Transverse colon (tissue), 4 donors: ENCODE data around the gene TMEM117. TPM values are rescaled to one million over a fixed set of nuclear protein-coding genes. Genes with fewer than 3 reads are reported as not detected.

ENCODE experiments used
- DNase-seq: peaks from one replicate; pipeline ENCODE4 v3.0.0-alpha.2; 2019
- H3K27ac ChIP-seq, 4 donors: fragments of 200-600 bp; sonication (generic); 2 replicates each; pipeline ENCODE4 v1.5.1; 2016 to 2018; ENCODE audit warnings: inconsistent platforms in 4 of 4
- H3K27me3 ChIP-seq: fragments of 200-600 bp; sonication (generic); 2 replicates; pipeline ENCODE4 v1.5.1; 2017; ENCODE audit warnings: inconsistent platforms
- H3K36me3 ChIP-seq, 4 donors: fragments of 200-600 bp; sonication (generic); 2 replicates each; pipeline ENCODE4 v1.5.1; 2017 to 2019; ENCODE audit warnings: inconsistent platforms in 4 of 4
- H3K4me1 ChIP-seq, 4 donors: fragments of 200-600 bp; sonication (generic); 2 replicates each; pipeline ENCODE4 v1.5.1; 2017 to 2020; ENCODE audit warnings: inconsistent platforms in 4 of 4
- H3K4me3 ChIP-seq, 4 donors: fragments of 200-600 bp; sonication (generic); 1 replicate in 1 of 4; 2 replicates in 3 of 4; pipeline versions ENCODE4 v1.5.1 to v1.6.1; 2017 to 2019; ENCODE audit warnings: inconsistent platforms in 4 of 4
- H3K9me3 ChIP-seq, 2 donors: fragments of 200-600 bp; sonication (generic); 2 replicates each; pipeline ENCODE4 v1.5.1; 2017 to 2019; ENCODE audit warnings: inconsistent platforms in 2 of 2
- CTCF ChIP-seq, 5 experiments: fragments of 200-600 bp in 3 of 5; fragments of 450-650 bp in 2 of 5; sonication (generic) in 3 of 5; IDR thresholded peaks; 1 replicate in 2 of 5; 2 replicates in 3 of 5; pipeline ENCODE4 v1.5.1; 2016 to 2017; ENCODE audit warnings: antibody characterized with exemption in 5 of 5, inconsistent platforms in 3 of 5, mild to moderate bottlenecking in 2 of 5, moderate library complexity in 1 of 5
- EP300 ChIP-seq: sonication (generic); formaldehyde crosslinking; IDR thresholded peaks from one replicate; pipeline ENCODE4 v1.6.1; 2017; ENCODE audit warnings: antibody characterized with exemption, low read depth
- POLR2A ChIP-seq: fragments of 450-650 bp; IDR thresholded peaks from one replicate; pipeline ENCODE4 v1.6.1; 2016; ENCODE audit warnings: antibody characterized with exemption, mild to moderate bottlenecking, moderate library complexity
- POLR2AphosphoS5 ChIP-seq, 3 donors: sonication (generic); formaldehyde crosslinking; IDR thresholded peaks; one replicate each; pipeline ENCODE4 v1.6.1; 2016; ENCODE audit warnings: antibody characterized with exemption in 3 of 3
- WGBS, 2 donors: methylation state at CpG; one replicate each; pipeline ENCODE4 v1.1.5; 2018; ENCODE audit warnings: low coverage in 1 of 2; 5-methylcytosine and 5-hydroxymethylcytosine counted together
- in situ Hi-C, 4 donors: fragments of 200-750 bp; cut with MboI; loops; one replicate each; pipeline versions ENCODE4 v1.15.0 to v1.15.1; 2017; ENCODE audit warnings: low sequenced_read_pairs in 3 of 4, low pct_ligation_motif_present in 1 of 4, low pct_unique_long_range_greater_than_20kb in 1 of 4
- intact Hi-C: fragments of 100-400 bp; cut with DNase I; formaldehyde crosslinking; loops from one replicate; pipeline ENCODE4 v1.15.1; 2023; ENCODE audit warnings: low total_unique reads
- total RNA-seq, 4 donors: library from RNA; depleted of rRNA; stranded (reverse); fragments of >200 nt; gene quantifications; one replicate each; pipeline ENCODE4 v1.1.0, GENCODE V29; 2016

Gene TMEM117
- total RNA-seq, 4 donors from 2014 or later: 0.40 to 92.8 (median 25.6) TPM

- intact Hi-C loops (loop anchor here (10.0 kb wide), 1 partner anchor 906 kb away; no protein-coding TSS in a partner anchor), in situ Hi-C loops (loop anchor here in 3 of 4 donors (10.0 to 25.0 kb wide), 2 partner anchors 906 to 918 kb away; no protein-coding TSS in a partner anchor)
- H3K27ac ChIP-seq: no peak overlapping the region
- no peak for DNase-seq
- WGBS, 2 donors: 74% methylated on average over 2 of the region's 2 CpGs; no CpG with 5 or more reads in 1 of the 2 donors
- no peaks in the 10 kb centered on the region for H3K9me3 ChIP-seq
- peaks cover 0 to 4% (median 2%) of the 10 kb centered on the region in 4 donors for H3K4me1 ChIP-seq
- no peak overlapping the region for H3K4me3 ChIP-seq
- TF ChIP-seq EP300 (no peak), POLR2A (no peak), POLR2AphosphoS5 (IDR thresholded peaks at IDR 0.05) (no peak), CTCF (IDR thresholded peaks at IDR 0.05) (no peak)
- no peaks in the 10 kb centered on the region for H3K27me3 ChIP-seq
- H3K36me3 ChIP-seq: no peaks in the 10 kb centered on the region
These were observed 183.2 kb downstream of the TMEM117 start for GRCh38 chr12:44019118-44019517.

GRCh38 chr12:44020555-44020954 is 184.7 kb downstream of the TMEM117 start:
- TF ChIP-seq CTCF (IDR thresholded peaks at IDR 0.05) (no peak), EP300 (no peak), POLR2A (no peak), POLR2AphosphoS5 (IDR thresholded peaks at IDR 0.05) (no peak)
- Histone ChIP-seq H3K27me3 (no peaks in the 10 kb centered on the region), H3K27ac (no peak overlapping the region), H3K9me3 (no peaks in the 10 kb centered on the region), H3K36me3 (no peaks in the 10 kb centered on the region), H3K4me1 (peaks cover 0 to 3% (median under 1%) of the 10 kb centered on the region in 4 donors), H3K4me3 (no peak overlapping the region)
- no peak for DNase-seq
- intact Hi-C loops (no loop called here), in situ Hi-C loops (loop anchor here in 2 of 4 donors (25.0 kb wide), 1 partner anchor 917 kb away; no protein-coding TSS in a partner anchor)
- WGBS, 2 donors: 93 to 100% methylated on average over 1 of the region's 1 CpG

GRCh38 chr12:44021471-44021971 is 185.6 kb downstream of the TMEM117 start:
- 88% methylated on average over 1 of the region's 1 CpG; no CpG with 5 or more reads in 1 of the 2 donors for WGBS, 2 donors
- Histone ChIP-seq H3K27me3 (no peaks in the 10 kb centered on the region), H3K4me3 (no peak overlapping the region), H3K36me3 (no peaks in the 10 kb centered on the region), H3K4me1 (peaks cover 0 to 3% (median 0%) of the 10 kb centered on the region in 4 donors), H3K27ac (no peak overlapping the region), H3K9me3 (no peaks in the 10 kb centered on the region)
- intact Hi-C loops: no loop called here
- in situ Hi-C loops: loop anchor here in 2 of 4 donors (25.0 kb wide), 1 partner anchor 916 kb away; no protein-coding TSS in a partner anchor
- no peak for DNase-seq
- TF ChIP-seq EP300: no peak
- TF ChIP-seq CTCF (IDR thresholded peaks at IDR 0.05): no peak
- TF ChIP-seq POLR2AphosphoS5 (IDR thresholded peaks at IDR 0.05): no peak
- TF ChIP-seq POLR2A: no peak

- TF ChIP-seq EP300 (no peak), CTCF (IDR thresholded peaks at IDR 0.05) (no peak), POLR2A (no peak), POLR2AphosphoS5 (IDR thresholded peaks at IDR 0.05) (no peak)
These were observed 189.6 kb downstream of the TMEM117 start for GRCh38 chr12:44025499-44025898.

More at GRCh38 chr12:44025499-44025898, 189.6 kb downstream of the TMEM117 start:
- Histone ChIP-seq H3K4me3 (no peak overlapping the region), H3K36me3 (no peaks in the 10 kb centered on the region), H3K27ac (no peak overlapping the region), H3K9me3 (peaks cover 0 to 2% of the 10 kb centered on the region in 2 donors), H3K4me1 (peaks cover 0 to 3% (median 0%) of the 10 kb centered on the region in 4 donors), H3K27me3 (no peaks in the 10 kb centered on the region)
- in situ Hi-C loops (no loop called here), intact Hi-C loops (no loop called here)
- no peak for DNase-seq
- WGBS, 2 donors: 71 to 79% methylated on average over 3 of the region's 3 CpGs
